GM18505 (cell line): ENCODE measurements around the gene OR13F1.
"Not testable (repeated sequence)": the region's sequence is repeated elsewhere in the genome, so short reads cannot be mapped to it uniquely, and the experiment has no call there.

ENCODE experiments used
- ATAC-seq: cut with Tn5 transposase; IDR thresholded peaks from one replicate; pipeline ENCODE4 v1.9.1; 2021; ENCODE audit not compliant: unreplicated experiment
- POLR2A ChIP-seq: IDR thresholded peaks from 4 replicates; pipeline ENCODE4 v1.6.1; 2011; ENCODE audit warnings: borderline replicate concordance; ENCODE audit not compliant: insufficient read depth, insufficient read length; ENCODE audit errors: extremely low read depth

The OR13F1 gene, protein sequence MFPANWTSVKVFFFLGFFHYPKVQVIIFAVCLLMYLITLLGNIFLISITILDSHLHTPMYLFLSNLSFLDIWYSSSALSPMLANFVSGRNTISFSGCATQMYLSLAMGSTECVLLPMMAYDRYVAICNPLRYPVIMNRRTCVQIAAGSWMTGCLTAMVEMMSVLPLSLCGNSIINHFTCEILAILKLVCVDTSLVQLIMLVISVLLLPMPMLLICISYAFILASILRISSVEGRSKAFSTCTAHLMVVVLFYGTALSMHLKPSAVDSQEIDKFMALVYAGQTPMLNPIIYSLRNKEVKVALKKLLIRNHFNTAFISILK

DNA sequence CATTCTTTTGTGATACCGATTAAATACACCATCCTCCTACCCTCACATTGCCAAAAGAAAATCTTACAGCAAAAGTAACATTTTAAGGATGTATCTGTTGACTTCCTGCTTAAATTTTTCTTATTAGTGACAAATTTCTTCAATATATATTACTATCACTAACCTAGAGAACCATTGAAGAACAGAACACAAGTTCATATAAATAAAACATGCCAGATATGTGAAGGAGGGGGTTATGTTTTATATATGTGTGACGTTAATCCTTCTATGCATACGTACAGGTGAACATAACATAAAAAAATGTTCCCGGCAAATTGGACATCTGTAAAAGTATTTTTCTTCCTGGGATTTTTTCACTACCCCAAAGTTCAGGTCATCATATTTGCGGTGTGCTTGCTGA lies at the start of gene OR13F1:
OR13F1 (plus strand) TSS at position 301 of the 400 bp plus-strand sequence; CDS start at position 301, 0 bp downstream.
- no peak for ATAC-seq
- no peak for TF ChIP-seq POLR2A

DNA sequence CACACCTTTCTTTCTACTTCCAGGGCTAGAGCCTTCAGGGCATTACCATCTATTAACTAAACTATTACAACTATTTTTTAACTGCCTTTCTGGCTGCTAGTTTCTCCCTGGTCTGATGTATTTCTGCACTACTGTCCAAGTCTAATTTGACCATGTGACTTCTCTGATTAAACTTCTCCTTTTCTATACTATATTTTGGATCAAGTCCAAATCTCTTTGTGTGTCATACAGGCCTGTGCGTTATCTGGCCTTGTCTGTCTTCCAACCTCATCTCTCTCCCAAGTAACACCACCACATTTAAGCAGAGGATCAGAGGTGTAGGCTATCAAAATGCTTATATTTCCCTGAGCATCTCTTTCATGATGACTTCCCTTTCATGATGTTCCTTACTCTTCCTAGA lies 47.2 kb upstream of the OR13F1 start:
- no peak for TF ChIP-seq POLR2A
- no peak for ATAC-seq

DNA sequence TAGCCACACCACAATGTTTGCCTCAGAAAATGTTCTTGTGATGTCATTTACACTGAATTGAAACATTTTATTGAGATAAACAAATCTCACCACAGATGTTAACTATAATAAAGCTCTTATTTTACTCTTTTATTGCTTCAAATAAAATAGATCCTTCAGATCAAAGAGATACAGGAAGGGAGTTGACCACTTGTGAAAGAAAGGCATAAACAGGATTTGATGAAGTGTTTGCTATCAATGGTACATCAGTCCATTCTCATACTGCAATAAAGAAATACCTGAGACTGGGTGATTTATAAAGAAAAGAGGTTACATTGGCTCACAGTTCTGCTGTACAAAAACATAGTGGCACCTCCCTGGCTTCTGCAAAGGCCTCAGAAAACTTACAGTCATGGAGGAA lies 40.2 kb upstream of the OR13F1 start:
- ATAC-seq, result no peak

DNA sequence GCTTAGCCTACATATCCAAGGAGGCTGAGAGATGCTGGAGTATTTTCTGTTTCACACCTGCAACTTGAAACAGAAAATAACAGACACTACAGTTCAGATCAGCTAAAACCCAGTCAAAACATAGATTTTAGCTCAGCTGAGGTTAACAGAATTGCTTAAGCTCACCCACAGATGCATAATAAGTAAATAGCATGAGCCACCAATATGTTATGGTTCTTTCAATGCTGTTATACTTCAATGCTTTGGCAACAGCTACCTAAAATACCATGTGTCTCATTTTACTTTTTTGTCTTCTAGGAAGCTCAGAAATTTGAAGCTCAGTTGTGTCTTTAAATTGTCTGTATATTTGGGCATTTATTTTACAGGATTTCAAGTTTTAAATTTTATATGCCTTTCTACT lies 35.8 kb upstream of the OR13F1 start:
- no peak for TF ChIP-seq POLR2A
- no peak for ATAC-seq

More for the DNA sequence above, 40.2 kb upstream of the OR13F1 start:
- no peak for TF ChIP-seq POLR2A

DNA sequence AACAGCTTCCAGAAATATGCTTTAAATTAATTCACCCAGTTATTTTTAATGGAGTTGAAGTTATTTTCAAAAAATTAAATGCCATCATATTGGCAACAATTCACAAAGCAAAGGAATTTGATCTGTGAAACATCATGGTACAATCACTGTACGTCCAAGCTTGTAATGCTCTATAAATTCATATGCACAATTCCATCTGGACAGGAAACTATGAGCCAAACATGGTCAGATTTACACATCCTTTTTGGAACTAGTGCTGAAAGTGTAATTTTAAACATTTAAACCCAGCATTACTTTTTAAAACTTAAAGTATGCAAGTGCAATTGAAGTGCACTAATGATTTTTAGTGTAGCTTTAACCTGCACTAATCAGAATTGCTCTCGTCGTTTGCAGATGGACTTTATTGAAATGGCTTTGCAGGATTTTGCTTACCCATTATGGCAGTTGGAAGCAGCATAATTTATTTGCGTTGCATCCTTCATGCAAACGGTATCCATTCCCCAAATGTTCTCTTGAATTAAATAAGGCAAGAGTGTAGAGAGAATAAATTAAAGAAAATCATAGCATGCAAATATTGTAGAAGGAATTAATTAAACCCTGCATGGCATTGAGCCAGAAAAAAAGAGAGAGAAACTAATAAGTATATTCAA lies 21.0 kb upstream of the OR13F1 start:
- no peak for ATAC-seq
- no peak for TF ChIP-seq POLR2A

DNA sequence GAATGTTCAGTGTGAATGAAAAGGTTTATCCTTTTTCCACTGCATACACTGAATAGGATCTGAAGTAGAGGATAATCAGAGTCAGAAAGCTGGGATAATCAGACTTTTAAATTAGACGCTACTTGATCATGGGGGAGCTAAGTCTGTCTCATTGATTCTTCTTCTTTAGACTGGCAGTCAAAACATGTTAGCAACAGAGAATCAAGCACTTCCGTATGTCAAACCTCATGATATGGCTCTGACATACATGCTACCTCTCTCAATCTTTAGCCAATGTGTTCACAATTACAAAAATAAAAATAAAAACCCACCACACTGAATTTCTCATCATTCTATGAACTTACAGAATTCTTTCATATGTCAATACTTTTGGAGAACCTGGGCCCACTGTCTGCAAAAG lies 19.0 kb upstream of the OR13F1 start:
- no peak for TF ChIP-seq POLR2A
- ATAC-seq, result no peak

DNA sequence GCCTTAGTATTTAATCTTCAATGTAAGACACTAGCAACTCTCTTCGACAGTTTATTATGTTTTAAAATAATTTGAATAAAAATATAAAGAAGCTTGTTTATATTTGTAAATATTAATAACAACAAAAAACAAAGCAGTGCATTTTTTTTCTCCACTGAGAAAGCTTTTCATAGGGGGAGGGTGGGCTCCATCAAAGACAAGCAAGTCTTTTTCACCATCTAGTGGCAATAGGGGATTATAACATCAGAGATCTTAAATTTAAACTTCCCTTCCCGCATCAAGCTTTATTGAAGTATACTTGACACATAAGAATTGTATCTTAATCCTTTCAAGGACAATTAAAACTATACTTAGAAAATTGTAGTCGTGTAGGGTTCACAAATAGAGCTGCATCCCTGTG lies 9.3 kb upstream of the OR13F1 start:
- ATAC-seq, result no peak
- TF ChIP-seq POLR2A, result no peak

DNA sequence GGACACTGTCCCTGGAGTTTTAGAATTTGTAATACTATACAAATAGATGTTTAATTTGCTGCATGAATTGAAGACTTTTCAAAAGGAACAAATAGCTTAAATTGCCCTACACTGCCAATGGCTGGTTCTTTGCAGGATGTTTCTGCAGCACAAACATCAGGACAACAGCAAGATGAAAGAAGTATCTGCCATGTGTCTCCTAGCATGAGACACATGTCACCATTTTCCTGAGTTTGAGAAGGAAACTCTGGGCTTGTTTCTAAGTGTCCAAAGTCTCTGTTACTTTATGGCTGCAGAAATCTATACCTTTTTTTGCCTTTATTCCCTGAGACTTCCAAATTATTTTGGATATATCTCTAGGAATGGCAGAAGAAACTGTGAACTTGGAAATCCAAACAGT lies 623 bp upstream of the OR13F1 start:
- no peak for TF ChIP-seq POLR2A

DNA sequence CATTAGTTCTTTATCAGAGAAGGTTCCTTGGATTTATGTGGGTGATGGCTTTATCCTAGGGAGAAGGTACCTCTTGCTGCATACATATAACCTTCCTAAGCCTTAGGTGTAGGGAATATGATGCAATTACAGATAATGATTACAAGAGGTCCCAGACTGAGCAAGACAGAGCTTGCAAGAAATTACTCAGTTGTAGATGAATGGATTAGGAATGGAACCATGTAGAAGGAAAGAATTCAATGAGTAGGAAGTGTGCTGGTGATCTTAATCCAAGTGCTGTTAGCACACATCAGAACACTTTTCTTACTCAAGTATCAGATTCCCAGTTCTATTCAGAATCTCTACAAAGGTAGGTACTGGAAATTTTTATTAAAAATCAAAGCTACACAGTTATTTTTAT lies 2.5 kb downstream of the OR13F1 start:
- no peak for TF ChIP-seq POLR2A

More for the DNA sequence above, 623 bp upstream of the OR13F1 start:
- ATAC-seq, result no peak

DNA sequence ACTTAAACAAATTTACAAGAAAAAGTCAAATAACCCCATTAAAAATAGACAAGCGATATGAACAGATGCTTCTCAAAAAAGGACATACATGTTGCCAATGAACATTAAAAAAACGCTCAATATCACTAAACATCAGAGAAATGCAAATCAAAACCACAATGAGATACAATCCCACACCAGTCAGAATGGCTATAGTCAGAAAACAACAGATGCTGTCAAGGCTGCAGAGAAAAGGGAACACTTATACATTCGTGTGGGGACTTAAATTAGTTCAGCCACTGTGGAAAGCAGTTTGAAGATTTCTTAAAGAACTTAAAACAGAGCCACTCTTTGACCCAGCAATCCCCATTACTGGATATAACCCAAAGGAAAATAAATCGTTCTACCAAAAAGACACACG lies 10.8 kb downstream of the OR13F1 start:
- ATAC-seq, result no peak
- no peak for TF ChIP-seq POLR2A

More for the DNA sequence above, 2.5 kb downstream of the OR13F1 start:
- no peak for ATAC-seq

DNA sequence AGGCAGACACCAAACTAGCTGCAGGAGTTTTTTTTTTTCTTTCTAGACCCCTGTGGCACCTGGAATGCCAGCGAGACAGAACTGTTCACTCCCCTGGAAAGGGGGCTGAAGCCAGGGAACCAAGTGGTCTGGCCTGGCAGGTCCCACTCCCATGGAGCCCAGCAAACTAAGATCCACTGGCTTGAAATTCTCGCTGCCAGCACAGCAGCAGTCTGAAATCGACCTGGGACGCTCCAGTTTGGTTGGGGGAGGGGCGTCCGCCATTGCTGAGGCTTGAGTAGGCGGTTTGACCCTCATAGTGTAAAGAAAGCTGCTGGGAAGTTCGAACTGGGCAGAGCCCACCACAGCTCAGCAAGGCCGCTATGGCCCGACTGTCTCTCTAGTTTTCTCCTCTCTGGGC lies 16.2 kb downstream of the OR13F1 start:
- not testable (repeated sequence) for ATAC-seq

DNA sequence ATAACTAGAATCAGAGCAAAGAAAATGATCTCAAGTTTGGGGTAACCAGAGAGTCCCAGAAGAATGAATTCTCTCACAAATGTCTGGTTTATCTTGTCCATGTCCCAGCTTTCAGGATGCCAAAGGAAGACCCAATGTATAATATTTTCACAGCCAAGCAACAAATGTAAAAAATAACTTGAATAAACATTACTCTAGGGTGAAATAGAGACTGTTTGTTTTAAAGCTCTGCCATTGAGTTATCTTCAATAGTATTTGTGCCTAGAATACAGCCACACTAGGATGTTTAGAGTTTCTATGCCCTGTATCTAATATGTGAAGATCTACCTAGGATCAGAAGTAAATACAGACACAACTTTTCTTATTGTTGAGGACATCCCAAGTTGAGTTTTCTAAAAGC lies 23.0 kb downstream of the OR13F1 start, which contains the start of gene OR13C4:
OR13C4 (minus strand) TSS at position 101 of the 400 bp plus-strand sequence; CDS start at position 101, 0 bp downstream.
- no peak for TF ChIP-seq POLR2A
- no peak for ATAC-seq

DNA sequence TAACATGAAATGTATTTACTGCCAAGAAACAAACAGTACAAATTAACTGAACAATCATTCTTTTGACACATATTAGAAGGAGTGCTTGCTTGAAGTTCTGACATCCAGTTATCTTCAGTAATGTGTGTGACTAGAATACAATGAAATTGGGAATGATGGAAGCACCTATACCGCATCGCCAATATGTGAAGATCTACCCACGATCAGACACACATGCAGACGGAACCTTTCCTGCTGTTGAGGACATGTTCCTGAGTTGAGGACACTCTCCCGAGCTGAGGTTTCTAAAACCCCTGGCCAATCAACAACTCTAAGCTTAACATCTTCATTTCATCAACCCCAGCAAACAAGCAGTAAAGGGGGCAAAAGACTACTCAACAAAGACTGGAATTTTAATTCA lies 32.7 kb downstream of the OR13F1 start, which contains the start of gene OR13C3:
OR13C3 (minus strand) TSS at position 101 of the 400 bp plus-strand sequence. CDS start 133 bp downstream, outside the sequence.
- no peak for ATAC-seq
- no peak for TF ChIP-seq POLR2A

DNA sequence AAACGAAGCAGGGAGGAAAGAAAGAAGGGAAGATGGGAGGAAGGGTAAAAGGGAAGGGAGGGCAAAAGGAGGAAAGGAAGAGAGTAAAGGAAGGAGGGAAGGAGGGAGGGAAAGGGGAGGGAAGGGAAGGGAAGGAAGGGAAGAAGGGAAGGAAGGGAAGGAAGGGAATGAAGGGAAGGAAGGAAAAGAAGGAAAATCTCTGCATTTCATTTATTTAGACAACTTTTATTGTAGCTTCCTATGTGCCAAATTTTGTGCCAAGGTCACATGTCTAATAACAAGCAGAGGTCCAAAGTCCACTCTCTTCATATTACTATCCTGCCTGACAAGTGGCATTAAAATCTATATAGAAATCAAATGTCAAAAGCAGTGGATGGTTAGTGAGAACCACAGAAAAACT lies 35.2 kb downstream of the OR13F1 start:
- ATAC-seq, result no peak
- TF ChIP-seq POLR2A, result no peak
